ENCODE measurements around the gene DHRSX. TPM values are rescaled to one million over a fixed set of nuclear protein-coding genes. Genes with fewer than 3 reads are reported as not detected.

Gene DHRSX
- total and polyA plus RNA-seq, 2 donors (not counting 3 experiments of a cell fraction or from before 2014, with no cell fraction given), result 27.1 to 37.7 TPM

GRCh38 chrX:2503591-2504500 lies 3.1 kb upstream of the DHRSX start:
- no peaks in the 10 kb centered on the region for H3K36me3 ChIP-seq (ENCODE audit: control insufficient read depth in 2 of 2, extremely low read depth in 1 of 2, insufficient read depth in 2 of 2, low read length in 2 of 2)
- no TSS peak for BruUV-seq (replicated peaks)
- no peak overlapping the region for H3K4me3 ChIP-seq (replicated peaks in 1 of 3; ENCODE audit: insufficient read depth in 1 of 3, low read depth in 1 of 3, low read length in 3 of 3)
- CTCF ChIA-PET, result no interaction called here
- peaks cover 9% of the 10 kb centered on the region for H3K4me1 ChIP-seq (ENCODE audit: control insufficient read depth, extremely low read depth, insufficient read depth, low read length)
- H3K27me3 ChIP-seq (ENCODE audit: control insufficient read depth in 2 of 2, insufficient read depth in 2 of 2, low read length in 2 of 2), result no peaks in the 10 kb centered on the region
- no peak overlapping the region for H3K9ac ChIP-seq (replicated peaks; ENCODE audit: extremely low read depth, insufficient read depth, low read length)
- H3K9me1 ChIP-seq (replicated peaks; ENCODE audit: control insufficient read depth, extremely low read depth, insufficient read depth, low read length), result no peaks in the 10 kb centered on the region
- H3K9me3 ChIP-seq (replicated peaks; ENCODE audit: control insufficient read depth, insufficient read depth, low read length), result no peaks in the 10 kb centered on the region
- H3K4me2 ChIP-seq (ENCODE audit: insufficient read depth, low read length), result no peak overlapping the region
- intact Hi-C loops (cut with micrococcal nuclease) (no loop called here), dilution Hi-C loops (cut with MboI; ENCODE audit: extremely low pct_ligation_motif_present, low sequenced_read_pairs) (no loop called here)
- H2AFZ ChIP-seq (ENCODE audit: low read depth, low read length), result no peak overlapping the region
- TF ChIP-seq, protein P1, sequence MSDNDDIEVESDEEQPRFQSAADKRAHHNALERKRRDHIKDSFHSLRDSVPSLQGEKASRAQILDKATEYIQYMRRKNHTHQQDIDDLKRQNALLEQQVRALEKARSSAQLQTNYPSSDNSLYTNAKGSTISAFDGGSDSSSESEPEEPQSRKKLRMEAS (IDR thresholded peaks at IDR 0.05; ENCODE audit: insufficient read depth, insufficient read length), result no peak
- no peak for TF ChIP-seq JUN (IDR thresholded peaks at IDR 0.05; ENCODE audit: borderline replicate concordance, insufficient read depth, insufficient read length, low read depth)
- no peak for TF ChIP-seq POLR2AphosphoS5 (IDR thresholded peaks at IDR 0.05; ENCODE audit: insufficient read depth, low read depth, low read length)
- TF ChIP-seq GATA2 (IDR thresholded peaks at IDR 0.05; ENCODE audit: insufficient read depth, insufficient read length, low read depth, low read length), result no peak
- no peak for TF ChIP-seq MYC (IDR thresholded peaks at IDR 0.05; ENCODE audit: low read depth, low read length)
- TF ChIP-seq FOS (IDR thresholded peaks at IDR 0.05; ENCODE audit: borderline replicate concordance, insufficient read depth, low read length), result no peak
- TF ChIP-seq EZH2 (IDR thresholded peaks at IDR 0.05; ENCODE audit: borderline replicate concordance, low read depth, low read length, severe bottlenecking), result no peak
- TF ChIP-seq, protein P2, sequence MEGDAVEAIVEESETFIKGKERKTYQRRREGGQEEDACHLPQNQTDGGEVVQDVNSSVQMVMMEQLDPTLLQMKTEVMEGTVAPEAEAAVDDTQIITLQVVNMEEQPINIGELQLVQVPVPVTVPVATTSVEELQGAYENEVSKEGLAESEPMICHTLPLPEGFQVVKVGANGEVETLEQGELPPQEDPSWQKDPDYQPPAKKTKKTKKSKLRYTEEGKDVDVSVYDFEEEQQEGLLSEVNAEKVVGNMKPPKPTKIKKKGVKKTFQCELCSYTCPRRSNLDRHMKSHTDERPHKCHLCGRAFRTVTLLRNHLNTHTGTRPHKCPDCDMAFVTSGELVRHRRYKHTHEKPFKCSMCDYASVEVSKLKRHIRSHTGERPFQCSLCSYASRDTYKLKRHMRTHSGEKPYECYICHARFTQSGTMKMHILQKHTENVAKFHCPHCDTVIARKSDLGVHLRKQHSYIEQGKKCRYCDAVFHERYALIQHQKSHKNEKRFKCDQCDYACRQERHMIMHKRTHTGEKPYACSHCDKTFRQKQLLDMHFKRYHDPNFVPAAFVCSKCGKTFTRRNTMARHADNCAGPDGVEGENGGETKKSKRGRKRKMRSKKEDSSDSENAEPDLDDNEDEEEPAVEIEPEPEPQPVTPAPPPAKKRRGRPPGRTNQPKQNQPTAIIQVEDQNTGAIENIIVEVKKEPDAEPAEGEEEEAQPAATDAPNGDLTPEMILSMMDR (IDR thresholded peaks at IDR 0.05; ENCODE audit: extremely low read depth in 1 of 2, insufficient read depth in 1 of 2, low read depth in 1 of 2, low read length in 2 of 2), result no peak
- no peak for TF ChIP-seq POLR2A (IDR thresholded peaks at IDR 0.05; ENCODE audit: low read depth, low read length)
- POLR2A ChIA-PET, result no interaction called here
- H4K20me1 ChIP-seq (replicated peaks; ENCODE audit: control insufficient read depth, extremely low read depth, insufficient read depth, low read length), result no peaks in the 10 kb centered on the region
- peaks cover 15% of the 10 kb centered on the region for H3K79me2 ChIP-seq (ENCODE audit: control insufficient read depth, insufficient read depth, low read length)
- FAIRE-seq, result no peak
- no peak for DNase-seq (ENCODE audit: low read depth, low spot score)
- no peak overlapping the region for H3K27ac ChIP-seq (ENCODE audit: insufficient read depth, low read depth, low read length)

All from endothelial cell of umbilical vein (primary cell).